Measurements from ENCODE around the gene COBL.

DNA sequence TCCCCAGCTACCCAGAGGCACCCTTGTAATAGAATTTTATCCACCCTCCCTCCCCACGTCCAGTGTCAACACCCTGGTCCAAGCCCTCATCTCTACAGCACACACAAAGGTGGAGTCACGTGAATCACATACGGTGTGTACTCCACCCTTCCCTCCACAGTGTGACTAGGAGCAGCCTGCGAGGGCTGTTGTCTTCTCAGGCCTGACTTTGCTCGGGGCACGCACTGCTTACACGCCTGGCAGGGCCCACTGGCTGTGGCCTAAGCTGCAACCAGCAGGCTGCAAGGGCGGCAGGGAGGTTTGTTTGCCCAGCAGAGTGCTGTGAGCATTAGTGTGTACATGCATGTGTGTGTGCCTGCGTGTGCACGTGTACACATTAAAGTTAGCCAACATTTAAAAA is 93.7 kb downstream of the COBL start:
- TF ChIP-seq, protein P1, sequence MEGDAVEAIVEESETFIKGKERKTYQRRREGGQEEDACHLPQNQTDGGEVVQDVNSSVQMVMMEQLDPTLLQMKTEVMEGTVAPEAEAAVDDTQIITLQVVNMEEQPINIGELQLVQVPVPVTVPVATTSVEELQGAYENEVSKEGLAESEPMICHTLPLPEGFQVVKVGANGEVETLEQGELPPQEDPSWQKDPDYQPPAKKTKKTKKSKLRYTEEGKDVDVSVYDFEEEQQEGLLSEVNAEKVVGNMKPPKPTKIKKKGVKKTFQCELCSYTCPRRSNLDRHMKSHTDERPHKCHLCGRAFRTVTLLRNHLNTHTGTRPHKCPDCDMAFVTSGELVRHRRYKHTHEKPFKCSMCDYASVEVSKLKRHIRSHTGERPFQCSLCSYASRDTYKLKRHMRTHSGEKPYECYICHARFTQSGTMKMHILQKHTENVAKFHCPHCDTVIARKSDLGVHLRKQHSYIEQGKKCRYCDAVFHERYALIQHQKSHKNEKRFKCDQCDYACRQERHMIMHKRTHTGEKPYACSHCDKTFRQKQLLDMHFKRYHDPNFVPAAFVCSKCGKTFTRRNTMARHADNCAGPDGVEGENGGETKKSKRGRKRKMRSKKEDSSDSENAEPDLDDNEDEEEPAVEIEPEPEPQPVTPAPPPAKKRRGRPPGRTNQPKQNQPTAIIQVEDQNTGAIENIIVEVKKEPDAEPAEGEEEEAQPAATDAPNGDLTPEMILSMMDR (IDR thresholded peaks at IDR 0.05), result no peak
- no peak for TF ChIP-seq POLR2A (IDR thresholded peaks at IDR 0.05)
- no peak for TF ChIP-seq EP300 (IDR thresholded peaks at IDR 0.05)

All from suprapubic skin (tissue), 3 donors.